Right cardiac atrium (tissue), 5 donors: ENCODE data around the gene XXYLT1. TPM values are rescaled to one million over a fixed set of nuclear protein-coding genes. Genes with fewer than 3 reads are reported as not detected.

Experiments
- ATAC-seq, 2 donors: fragments of 200-7000 bp; cut with Tn5 transposase; one replicate each; pipeline versions ENCODE4 v1.8.0 to v1.9.1; 2020; ENCODE audit warnings: moderate library complexity in 2 of 2, mild to moderate bottlenecking in 1 of 2
- DNase-seq, 3 donors: peaks; one replicate each; pipeline ENCODE4 v3.0.0-alpha.2; 2020
- H3K27ac ChIP-seq: one replicate; pipeline ENCODE4 v1.5.1; 2013; ENCODE audit warnings: mild to moderate bottlenecking, low read length, control low read depth, moderate library complexity
- H3K27me3 ChIP-seq: one replicate; pipeline ENCODE4 v1.6.1; 2013; ENCODE audit not compliant: control insufficient read depth, insufficient read depth
- H3K4me1 ChIP-seq: one replicate; pipeline ENCODE4 v1.6.1; 2013; ENCODE audit warnings: low read length; ENCODE audit not compliant: control insufficient read depth, insufficient read depth
- H3K4me3 ChIP-seq: one replicate; pipeline ENCODE4 v1.5.1; 2013; ENCODE audit warnings: low read length, control low read depth
- H3K9me3 ChIP-seq: one replicate; pipeline ENCODE4 v1.6.1; 2013; ENCODE audit warnings: low read length; ENCODE audit not compliant: control insufficient read depth
- WGBS: extraction: QIAGEN DNeasy Blood & Tissue Kit; methylation state at CpG from one replicate; pipeline ENCODE4 v1.1.7; 2013; 5-methylcytosine and 5-hydroxymethylcytosine counted together
- intact Hi-C, 4 donors: fragments of 100-400 bp; cut with DNase I; formaldehyde crosslinking; loops; one replicate each; pipeline versions ENCODE4 v1.11.0 to v1.14.0; 2022 to 2023
- polyA plus RNA-seq: library from polyadenylated mRNA; stranded (reverse); fragments of 200-250 nt; gene quantifications from one replicate; pipeline ENCODE4 v1.2.3, GENCODE V29; 2013
- total RNA-seq, 4 donors: library from RNA; stranded (reverse); fragmentation: NEBNext Ultra II Directional; extraction: Animal tissue kit (Norgen Biotek cat#: 25700); gene quantifications; one replicate each; pipeline ENCODE4 v1.2.1, GENCODE V29; 2021
- donor health status: healthy with polysubstance abuse.
- donor health status: DM: no; HTN: yes; CAD: no.
- donor health status: DM: no; HTN: no; CAD: no.
- donor health status: DM: no; HTN: yes; CAD: no; lungs with severe emphysema.
- donor health status: DM: yes; HTN: yes; CAD: no.

XXYLT1 gene
- total and polyA plus RNA-seq, 5 donors = 3.3 to 6.2 (median 4.3) TPM

DNA sequence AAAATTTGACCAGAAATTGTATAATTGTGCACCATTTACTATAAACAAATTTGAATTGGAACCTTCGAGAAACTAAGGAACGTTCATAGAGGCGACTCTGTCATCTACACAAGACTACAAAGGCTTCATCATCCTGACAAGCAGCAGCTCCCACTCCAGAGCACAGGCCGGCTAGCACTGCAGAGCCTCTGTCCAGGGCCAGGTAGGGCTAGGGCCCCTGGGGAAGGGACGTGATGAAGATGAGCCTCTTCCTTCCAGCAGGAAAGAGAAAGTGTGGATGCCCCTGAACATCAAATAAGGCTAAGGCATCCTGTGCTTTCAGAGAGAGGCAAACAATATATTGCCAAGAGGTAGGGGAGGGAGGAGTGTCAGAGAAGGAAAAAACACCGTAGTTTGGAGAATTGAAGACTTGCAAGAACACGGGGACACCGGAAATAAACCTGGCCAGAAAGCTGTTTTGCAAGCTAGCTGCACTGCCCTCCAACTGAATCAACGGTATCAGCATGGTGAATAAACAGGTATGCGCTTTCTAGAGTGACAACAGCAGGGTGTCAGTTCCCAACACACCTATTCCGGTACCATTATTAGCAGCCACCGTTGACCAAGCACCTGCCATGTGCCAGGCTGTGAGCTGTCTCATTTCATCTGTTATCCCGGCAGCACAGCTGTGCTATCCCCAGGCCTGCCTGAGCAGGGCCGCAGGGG lies 12.4 kb downstream of the XXYLT1 start:
- peak in 1 of 2 donors; percentile 4 for ATAC-seq
- Histone ChIP-seq H3K9me3 (no peaks in the 10 kb centered on the region), H3K27ac (peak overlapping the region; percentile 77), H3K4me3 (no peak overlapping the region), H3K27me3 (no peaks in the 10 kb centered on the region), H3K4me1 (no peaks in the 10 kb centered on the region)
- DNase-seq = peak in 2 of 3 donors; percentile 58 to 60
- intact Hi-C loops = loop anchor here in 3 of 4 donors (2.0 to 10.0 kb wide), 7 partner anchors 104 to 576 kb away; partner anchors contain the start of gene FAM43A (in 1 of the 3)
- 70% methylated on average over 14 of the region's 14 CpGs for WGBS

DNA sequence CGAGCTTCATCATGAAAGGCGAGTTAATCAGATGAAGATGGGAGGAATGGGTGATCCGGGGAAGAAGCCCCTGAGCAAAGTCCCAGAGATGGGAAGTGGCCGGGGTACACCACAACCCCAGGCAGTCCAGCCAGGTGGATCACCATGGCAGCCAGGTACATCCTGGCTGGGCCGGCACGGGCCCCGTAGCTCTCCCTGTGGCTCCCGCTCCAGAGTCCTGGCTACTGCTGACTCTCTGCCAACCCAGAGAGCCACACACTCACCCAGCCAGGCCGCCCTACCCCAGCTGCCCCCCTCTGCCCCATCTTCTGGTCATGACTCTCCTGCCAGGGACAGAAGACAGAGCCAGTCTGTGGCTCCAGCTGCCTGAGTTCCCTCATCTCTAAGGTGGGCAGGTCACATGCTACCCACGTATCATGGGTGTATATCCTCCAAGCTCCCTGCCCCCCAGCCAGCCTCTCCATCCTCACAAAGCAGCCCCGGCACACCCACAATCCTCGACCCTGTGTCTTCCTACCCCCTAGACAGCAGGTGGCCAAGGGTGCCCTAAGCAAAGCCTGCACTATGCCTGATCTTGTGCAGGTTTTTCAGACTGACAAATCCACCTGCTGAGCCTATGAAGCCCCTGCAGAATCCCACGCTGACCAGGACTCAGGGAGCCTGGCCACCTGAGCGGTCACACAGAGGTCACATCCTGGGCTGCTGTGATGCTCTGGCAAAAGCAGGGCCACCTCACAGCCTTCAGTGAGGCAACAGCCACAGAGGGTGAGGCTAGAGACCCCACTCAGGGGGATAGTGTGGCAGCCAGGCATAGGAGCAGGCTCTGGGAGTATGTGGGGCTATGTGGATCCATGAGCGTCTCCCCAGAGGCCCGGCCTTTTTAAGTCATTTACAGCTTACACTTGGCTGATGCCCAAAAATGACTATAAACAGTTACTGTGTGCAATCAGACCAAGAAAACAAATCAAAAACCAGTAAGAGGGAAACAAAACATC lies 13.2 kb downstream of the XXYLT1 start:
- H3K4me3 ChIP-seq = no peak overlapping the region
- H3K9me3 ChIP-seq = no peaks in the 10 kb centered on the region
- no peak overlapping the region for H3K27ac ChIP-seq
- no peak for ATAC-seq
- peak in 2 of 3 donors; percentile 56 to 59 for DNase-seq
- 90% methylated on average over 16 of the region's 16 CpGs for WGBS
- H3K27me3 ChIP-seq = no peaks in the 10 kb centered on the region
- intact Hi-C loops = loop anchor here in 3 of 4 donors (2.0 to 10.0 kb wide), 7 partner anchors 103 to 575 kb away; partner anchors contain the start of gene FAM43A (in 1 of the 3)
- H3K4me1 ChIP-seq = no peaks in the 10 kb centered on the region

DNA sequence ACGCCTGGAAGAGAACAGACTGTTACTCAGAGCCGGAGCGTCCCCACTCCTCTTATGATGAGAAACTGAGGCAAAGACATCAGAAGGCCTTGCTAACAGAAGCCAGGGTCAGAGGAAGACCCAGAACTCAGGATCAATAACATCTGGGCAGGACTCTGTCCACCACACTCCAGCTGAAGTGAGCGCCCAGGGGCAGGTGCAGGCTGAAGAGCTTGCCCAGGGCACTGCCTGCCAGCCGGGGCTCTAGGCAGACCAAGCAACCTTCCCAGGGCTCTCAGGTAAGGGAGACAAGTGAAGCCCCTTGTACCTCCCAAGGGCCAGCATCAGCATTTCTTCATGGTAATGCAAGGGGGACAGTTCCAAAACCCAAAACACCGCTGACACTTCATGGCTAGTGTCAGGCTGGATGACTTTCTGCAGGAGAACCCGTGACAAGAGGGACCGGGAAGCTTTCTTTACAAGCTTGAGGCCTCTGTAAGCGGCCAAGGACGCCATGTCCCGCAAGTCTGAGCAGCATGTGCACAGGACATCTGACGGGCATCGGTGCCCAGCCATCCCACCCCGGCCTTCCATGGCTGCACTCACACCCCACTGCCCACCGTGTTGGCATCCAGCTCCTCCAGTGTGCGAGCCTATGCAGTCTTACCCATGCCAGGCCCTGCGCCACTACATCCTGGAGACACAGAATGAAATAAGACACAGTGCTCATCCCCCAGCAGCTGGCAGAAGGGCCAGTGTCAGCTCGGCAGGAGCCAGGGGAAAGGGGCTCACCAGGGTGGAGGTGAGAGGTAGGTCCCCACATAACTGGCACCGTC lies 14.1 kb downstream of the XXYLT1 start:
- peak in 2 of 3 donors; percentile 35 to 47 for DNase-seq
- H3K9me3 ChIP-seq = no peaks in the 10 kb centered on the region
- H3K27me3 ChIP-seq = no peaks in the 10 kb centered on the region
- no peak for ATAC-seq
- intact Hi-C loops = loop anchor here in 3 of 4 donors (5.0 to 10.0 kb wide), 6 partner anchors 102 to 575 kb away; no protein-coding TSS in a partner anchor
- no peak overlapping the region for H3K4me3 ChIP-seq
- 96% methylated on average over 19 of the region's 19 CpGs for WGBS
- H3K27ac ChIP-seq = no peak overlapping the region
- no peaks in the 10 kb centered on the region for H3K4me1 ChIP-seq

DNA sequence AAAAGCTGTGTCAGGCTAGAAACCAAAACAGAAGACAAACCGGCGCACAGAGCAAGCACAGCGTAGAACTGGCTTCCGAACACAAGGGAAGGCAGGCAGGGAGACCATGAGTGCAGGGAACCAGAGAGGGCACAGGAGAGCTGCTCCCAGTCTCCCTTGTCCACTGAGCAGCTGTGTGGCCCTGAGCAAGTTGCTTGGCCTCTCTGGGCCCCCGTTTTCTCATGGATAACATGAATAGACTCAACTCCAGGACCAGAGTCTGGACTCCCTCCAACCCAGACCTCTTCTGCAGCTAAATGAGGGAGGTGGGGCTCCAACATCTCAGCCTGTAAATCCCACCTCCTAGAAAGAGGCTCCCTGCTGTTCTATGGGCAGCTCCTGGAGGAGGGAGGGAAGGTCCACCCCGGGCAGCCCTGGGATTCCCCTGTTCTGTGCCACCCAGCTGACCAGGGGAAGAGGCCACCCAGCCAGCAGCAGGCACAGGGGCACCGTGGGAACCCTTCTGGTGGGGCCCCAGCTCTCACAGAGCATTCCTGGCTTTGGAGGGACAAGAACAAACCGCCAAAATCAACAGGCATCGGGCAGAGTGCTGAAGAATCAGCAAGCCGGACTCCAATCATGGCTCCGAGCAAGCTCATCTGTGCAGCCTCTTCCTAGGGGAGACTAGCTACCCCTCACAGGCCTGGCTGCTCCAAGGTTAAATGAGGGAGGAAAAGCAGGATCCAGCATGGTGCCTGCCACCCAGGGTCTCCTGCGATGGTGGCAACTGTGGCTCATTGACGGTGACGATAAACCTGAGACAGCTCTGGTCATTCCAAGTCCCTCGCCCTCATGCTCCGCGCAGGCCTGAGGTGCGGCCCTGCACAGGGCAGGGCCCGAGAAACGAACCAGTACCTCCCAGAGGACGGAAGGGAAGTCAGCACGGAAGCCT lies 15.1 kb downstream of the XXYLT1 start:
- ATAC-seq (no peak), DNase-seq (peak in 2 of 3 donors; percentile 34 to 53)
- Histone ChIP-seq H3K4me1 (no peaks in the 10 kb centered on the region), H3K9me3 (no peaks in the 10 kb centered on the region), H3K27ac (no peak overlapping the region), H3K4me3 (no peak overlapping the region), H3K27me3 (no peaks in the 10 kb centered on the region)
- intact Hi-C loops = loop anchor here in 3 of 4 donors (5.0 to 10.0 kb wide), 6 partner anchors 101 to 574 kb away; no protein-coding TSS in a partner anchor
- WGBS = 83% methylated on average over 22 of the region's 22 CpGs

DNA sequence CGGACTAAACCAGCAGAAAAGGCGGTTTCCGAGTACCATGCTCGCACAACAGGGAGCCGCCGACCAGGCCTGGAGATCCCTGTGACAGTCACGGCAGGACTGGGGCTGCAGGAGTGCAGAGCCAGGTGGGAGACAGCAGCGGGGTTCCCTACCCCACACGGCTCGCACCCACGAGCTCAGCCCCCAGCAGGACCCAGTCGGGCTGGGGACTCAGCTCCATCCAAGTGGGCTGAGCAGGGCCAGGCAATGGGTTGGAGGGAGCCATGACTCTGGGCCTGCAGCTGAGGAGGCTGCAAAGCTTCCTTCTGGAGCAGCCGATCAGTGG lies 15.8 kb downstream of the XXYLT1 start:
- Histone ChIP-seq H3K27ac (no peak overlapping the region), H3K4me3 (no peak overlapping the region), H3K27me3 (no peaks in the 10 kb centered on the region), H3K9me3 (no peaks in the 10 kb centered on the region), H3K4me1 (no peaks in the 10 kb centered on the region)
- no peak for ATAC-seq
- intact Hi-C loops = loop anchor here in 3 of 4 donors (5.0 to 10.0 kb wide), 6 partner anchors 100 to 573 kb away; no protein-coding TSS in a partner anchor
- WGBS = 92% methylated on average over 13 of the region's 13 CpGs
- DNase-seq = peak in 2 of 3 donors; percentile 33 to 34

DNA sequence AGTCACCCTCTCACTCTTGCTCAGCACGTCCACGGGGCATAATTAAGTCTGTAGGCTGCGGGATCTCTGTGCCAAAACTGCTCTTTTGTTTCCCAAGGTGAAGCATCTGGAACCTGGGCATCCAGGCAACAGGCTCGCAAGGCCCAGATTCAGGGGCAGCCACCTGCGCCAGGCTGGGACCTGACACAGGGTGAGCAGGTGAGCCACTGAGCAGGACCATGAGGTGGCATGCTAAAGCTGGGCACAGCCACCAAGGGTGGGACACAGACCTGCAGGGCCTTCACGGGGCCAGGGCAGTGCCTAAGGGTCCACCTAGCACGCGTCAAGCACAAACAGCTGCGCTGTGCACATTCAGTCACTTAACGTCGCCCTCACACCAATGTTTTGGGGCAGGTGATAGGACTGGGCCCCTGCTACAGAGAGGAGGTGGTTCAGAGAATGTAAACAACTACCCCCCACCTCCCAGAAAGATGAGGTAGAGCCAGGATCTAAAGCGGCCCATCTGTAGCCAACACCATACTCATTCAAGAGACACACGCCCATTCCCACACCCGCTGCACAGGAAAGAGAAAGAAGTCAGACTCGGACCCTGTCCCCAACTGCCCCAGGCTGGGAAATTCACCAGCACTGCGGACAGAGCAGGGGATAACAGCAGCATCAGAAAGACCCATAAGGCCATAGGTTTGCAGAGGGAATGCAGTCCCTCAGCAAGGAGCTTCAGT lies 16.3 kb downstream of the XXYLT1 start:
- H3K4me1 ChIP-seq = no peaks in the 10 kb centered on the region
- H3K4me3 ChIP-seq = no peak overlapping the region
- no peaks in the 10 kb centered on the region for H3K9me3 ChIP-seq
- no peak overlapping the region for H3K27ac ChIP-seq
- no peaks in the 10 kb centered on the region for H3K27me3 ChIP-seq
- peak in 2 of 3 donors; percentile 44 to 45 for DNase-seq
- no peak for ATAC-seq
- intact Hi-C loops = loop anchor here in 3 of 4 donors (5.0 to 10.0 kb wide), 6 partner anchors 100 to 572 kb away; no protein-coding TSS in a partner anchor
- WGBS = 96% methylated on average over 16 of the region's 16 CpGs

DNA sequence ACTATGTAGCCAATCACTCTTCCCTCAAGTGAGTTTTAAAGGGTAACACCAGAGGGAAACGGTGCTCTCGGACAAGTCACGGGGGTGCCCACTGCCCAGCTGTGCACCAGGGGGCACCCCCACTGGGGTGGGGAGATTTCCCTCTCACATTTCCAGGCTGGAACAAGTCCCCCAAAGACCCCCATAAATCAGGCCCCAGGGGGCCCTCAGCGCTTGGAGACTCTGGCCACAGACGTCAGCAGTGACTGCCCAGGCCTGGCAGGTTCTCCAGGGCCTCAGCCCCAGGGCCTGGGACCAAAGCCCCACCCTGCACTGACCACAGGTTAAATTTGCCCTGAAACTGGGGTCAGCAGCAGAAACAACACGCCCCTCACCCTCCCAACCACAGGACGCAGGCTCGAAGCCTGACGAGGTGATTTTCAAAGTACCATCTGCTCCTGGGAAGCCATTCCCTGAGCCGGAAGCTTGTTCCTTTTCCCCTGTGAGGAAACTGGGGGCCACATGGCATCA lies 17.0 kb downstream of the XXYLT1 start:
- H3K27ac ChIP-seq = no peak overlapping the region

DNA sequence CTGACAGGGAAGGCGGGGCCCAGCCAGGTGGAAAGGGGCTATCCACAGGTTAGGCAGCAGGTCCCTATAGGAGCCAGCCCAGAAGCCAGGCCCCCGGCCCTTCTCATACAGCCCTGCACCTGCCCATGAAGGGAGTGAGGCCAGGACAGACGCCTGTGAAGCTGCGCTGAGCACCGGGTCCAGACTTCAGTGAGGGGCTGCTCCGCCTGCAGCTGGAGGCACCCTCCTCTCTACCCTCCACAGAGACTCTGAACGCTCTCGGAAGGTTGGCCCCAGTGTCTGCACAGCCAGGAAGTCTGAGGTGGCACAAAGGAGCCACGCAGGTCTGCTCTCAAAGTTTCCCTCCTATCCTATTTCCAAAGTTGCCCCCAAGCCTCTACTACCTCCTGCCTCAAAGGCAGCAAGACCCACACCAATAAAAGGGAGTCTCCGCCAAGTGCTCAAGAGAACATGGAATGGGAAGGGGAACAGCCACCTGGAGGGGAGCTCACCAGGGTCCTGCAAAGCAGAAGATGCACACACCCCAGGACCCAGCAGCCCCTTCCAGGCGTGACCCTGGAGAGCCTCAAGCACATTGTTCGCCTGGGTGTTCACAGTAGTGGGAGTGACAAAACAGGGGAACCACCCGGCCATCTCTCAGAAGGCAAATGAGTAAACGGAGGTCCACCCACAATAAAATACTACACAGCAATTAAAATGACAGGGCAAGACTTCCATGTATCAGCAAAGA lies 19.5 kb downstream of the XXYLT1 start:
- Histone ChIP-seq H3K4me3 (no peak overlapping the region), H3K9me3 (no peaks in the 10 kb centered on the region), H3K4me1 (no peaks in the 10 kb centered on the region), H3K27ac (no peak overlapping the region), H3K27me3 (no peaks in the 10 kb centered on the region)
- ATAC-seq = no peak
- 91% methylated on average over 14 of the region's 14 CpGs for WGBS
- DNase-seq = peak in 2 of 3 donors; percentile 39 to 60
- intact Hi-C loops = loop anchor here in 2 of 4 donors (10.0 kb wide), 2 partner anchors 97 to 247 kb away; no protein-coding TSS in a partner anchor

More for the DNA sequence above, 17.0 kb downstream of the XXYLT1 start:
- intact Hi-C loops = loop anchor here in 2 of 4 donors (10.0 kb wide), 2 partner anchors 99 to 249 kb away; no protein-coding TSS in a partner anchor
- Histone ChIP-seq H3K9me3 (no peaks in the 10 kb centered on the region), H3K4me1 (no peaks in the 10 kb centered on the region), H3K27me3 (no peaks in the 10 kb centered on the region), H3K4me3 (no peak overlapping the region)
- 92% methylated on average over 10 of the region's 10 CpGs for WGBS
- no peak for ATAC-seq
- DNase-seq = peak in 2 of 3 donors; percentile 10 to 43
